CD14-positive monocyte (primary cell): ENCODE measurements around the gene KLHDC9. TPM values are rescaled to one million over a fixed set of nuclear protein-coding genes. Genes with fewer than 3 reads are reported as not detected.

Experiments used
- DNase-seq, 3 donors: peaks; one replicate each; pipeline ENCODE4 v3.0.0-alpha.2; 2011 to 2022
- H2AFZ ChIP-seq: 2 replicates; pipeline ENCODE4 v1.6.0; 2012; ENCODE audit warnings: mild to moderate bottlenecking, low read depth, low read length, inconsistent platforms; ENCODE audit not compliant: insufficient read depth, poor library complexity, severe bottlenecking
- H3K27ac ChIP-seq, 2 donors: 1 replicate in 1 of 2; 2 replicates in 1 of 2; pipeline ENCODE4 v1.5.1; 2012 to 2013; ENCODE audit warnings: low read length in 2 of 2, control low read depth in 1 of 2, inconsistent platforms in 1 of 2, low read depth in 1 of 2, mild to moderate bottlenecking in 1 of 2
- H3K27me3 ChIP-seq, 2 donors: one replicate each; pipeline versions ENCODE4 v1.6.0 to v1.6.1; 2011 to 2013; ENCODE audit warnings: low read length in 2 of 2; ENCODE audit not compliant: control insufficient read depth in 2 of 2, insufficient read depth in 2 of 2
- H3K36me3 ChIP-seq, 2 donors: replicated peaks in 1 of 2; 1 replicate in 1 of 2; 2 replicates in 1 of 2; pipeline versions ENCODE4 v1.5.1 to v1.6.1; 2012 to 2013; ENCODE audit warnings: low read length in 2 of 2, control low read depth in 1 of 2, inconsistent platforms in 1 of 2, mild to moderate bottlenecking in 1 of 2; ENCODE audit not compliant: insufficient read depth in 2 of 2, control insufficient read depth in 1 of 2
- H3K4me1 ChIP-seq, 2 donors: 1 replicate in 1 of 2; 2 replicates in 1 of 2; pipeline versions ENCODE4 v1.5.1 to v1.6.1; 2012 to 2013; ENCODE audit warnings: low read length in 2 of 2, control low read depth in 1 of 2, inconsistent platforms in 1 of 2, mild to moderate bottlenecking in 1 of 2, moderate library complexity in 1 of 2; ENCODE audit not compliant: insufficient read depth in 2 of 2, control insufficient read depth in 1 of 2
- H3K4me2 ChIP-seq: replicated peaks from 2 replicates; pipeline ENCODE3; 2012; ENCODE audit warnings: low read length, moderate library complexity, mild to moderate bottlenecking; ENCODE audit not compliant: poor library complexity, severe bottlenecking; ENCODE audit errors: extremely low read depth
- H3K4me3 ChIP-seq, 3 experiments: fragments of 200-600 bp in 1 of 3; sonication (generic) in 1 of 3; replicated peaks in 1 of 3; 1 replicate in 2 of 3; 2 replicates in 1 of 3; pipeline ENCODE4 v1.5.1; 2011 to 2013; ENCODE audit warnings: low read length in 3 of 3, mild to moderate bottlenecking in 3 of 3, control low read depth in 2 of 3, low read depth in 2 of 3, inconsistent platforms in 1 of 3, moderate library complexity in 1 of 3
- H3K79me2 ChIP-seq: 2 replicates; pipeline ENCODE4 v1.6.0; 2012; ENCODE audit warnings: mild to moderate bottlenecking, control low read depth, inconsistent platforms, low read length, moderate library complexity; ENCODE audit not compliant: insufficient read depth
- H3K9ac ChIP-seq: 2 replicates; pipeline ENCODE4 v1.6.0; 2017; ENCODE audit warnings: low read length, mild to moderate bottlenecking; ENCODE audit not compliant: insufficient read depth, poor library complexity, severe bottlenecking
- H3K9me3 ChIP-seq, 2 donors: replicated peaks in 1 of 2; 1 replicate in 1 of 2; 2 replicates in 1 of 2; pipeline versions ENCODE4 v1.5.1 to v1.6.1; 2012 to 2013; ENCODE audit warnings: low read length in 2 of 2, control low read depth in 1 of 2; ENCODE audit not compliant: control insufficient read depth in 1 of 2, insufficient read depth in 1 of 2
- H4K20me1 ChIP-seq: 2 replicates; pipeline ENCODE4 v1.6.0; 2012; ENCODE audit warnings: mild to moderate bottlenecking, low read length, control low read depth, moderate library complexity; ENCODE audit not compliant: insufficient read depth
- H3K27ac Mint-ChIP-seq, 7 donors: one replicate each; pipeline ENCODE4 v1.8.0; 2020; ENCODE audit warnings: mild to moderate bottlenecking in 7 of 7, mixed read lengths in 7 of 7, moderate library complexity in 6 of 7, inconsistent platforms in 2 of 7
- H3K27me3 Mint-ChIP-seq, 3 donors: one replicate each; pipeline ENCODE4 v1.8.0; 2021 to 2022; ENCODE audit warnings: low read depth in 3 of 3, mild to moderate bottlenecking in 3 of 3, mixed read lengths in 3 of 3, moderate library complexity in 3 of 3, inconsistent platforms in 1 of 3
- H3K36me3 Mint-ChIP-seq, 2 donors: one replicate each; pipeline ENCODE4 v1.8.0; 2020; ENCODE audit warnings: mixed read lengths in 2 of 2, inconsistent platforms in 1 of 2, mild to moderate bottlenecking in 1 of 2
- H3K4me1 Mint-ChIP-seq: one replicate; pipeline ENCODE4 v1.8.0; 2020; ENCODE audit warnings: mild to moderate bottlenecking, mixed read lengths
- H3K4me3 Mint-ChIP-seq, 2 donors: one replicate each; pipeline ENCODE4 v1.8.0; 2020; ENCODE audit warnings: mild to moderate bottlenecking in 2 of 2, mixed read lengths in 2 of 2, moderate library complexity in 1 of 2
- H3K9me3 Mint-ChIP-seq, 7 donors: one replicate each; pipeline ENCODE4 v1.8.0; 2020 to 2022; ENCODE audit warnings: mixed read lengths in 7 of 7, mild to moderate bottlenecking in 6 of 7, moderate library complexity in 6 of 7, inconsistent platforms in 2 of 7
- WGBS: methylation state at CpG from one replicate; pipeline ENCODE4 v1.1.5; 2013; ENCODE audit warnings: missing lambda C conversion rate; ENCODE audit not compliant: insufficient coverage; 5-methylcytosine and 5-hydroxymethylcytosine counted together
- intact Hi-C, 2 donors: fragments of 100-400 bp; cut with micrococcal nuclease; formaldehyde crosslinking; loops; one replicate each; pipeline versions ENCODE4 v1.15.0 to v1.15.1; 2023
- polyA plus RNA-seq, 3 donors: library from polyadenylated mRNA; depleted of rRNA in 1 of 3; unstranded in 2 of 3; stranded (reverse) in 1 of 3; fragments of 300-500 nt in 2 of 3; fragments of >200 nt in 1 of 3; fragmentation: Illumina TruSeq in 2 of 3; gene quantifications; 1 replicate in 2 of 3; 2 replicates in 1 of 3; pipeline ENCODE4 v1.2.3, GENCODE V29; 2012 to 2021
- TF ChIP-seq, protein P1 (sequence below): fragments of 200-600 bp; IDR thresholded peaks from one replicate; pipeline ENCODE4 v1.8.0; 2022; ENCODE audit warnings: antibody characterized with exemption, mild to moderate bottlenecking

KLHDC9 gene
- polyA plus RNA-seq, 3 donors = 0.08 TPM; not detected in 2

GRCh38 chr1:161086457-161086856, 11.7 kb upstream of the KLHDC9 start:
- Histone ChIP-seq H3K36me3 (no peaks in the 10 kb centered on the region), H3K9ac (no peak overlapping the region), H3K4me2 (no peak overlapping the region), H3K4me3 (no peak overlapping the region), H3K27me3 (no peaks in the 10 kb centered on the region), H3K4me1 (peaks cover 46 to 58% of the 10 kb centered on the region in 2 donors), H4K20me1 (no peaks in the 10 kb centered on the region), H3K27ac (no peak overlapping the region), H3K79me2 (no peaks in the 10 kb centered on the region), H3K9me3 (no peaks in the 10 kb centered on the region), H2AFZ (no peak overlapping the region)
- no peaks in the 10 kb centered on the region for H3K9me3 Mint-ChIP-seq
- peak overlapping the region in 3 of 7 donors; percentile 44 to 84 (median 83) for H3K27ac Mint-ChIP-seq
- no peak overlapping the region for H3K4me3 Mint-ChIP-seq
- DNase-seq = no peak
- WGBS = 100% methylated on average over 2 of the region's 4 CpGs
- peaks cover 64% of the 10 kb centered on the region for H3K4me1 Mint-ChIP-seq
- peaks cover 3 to 8% of the 10 kb centered on the region in 2 donors for H3K36me3 Mint-ChIP-seq
- intact Hi-C loops = no loop called here
- TF ChIP-seq, protein P1, sequence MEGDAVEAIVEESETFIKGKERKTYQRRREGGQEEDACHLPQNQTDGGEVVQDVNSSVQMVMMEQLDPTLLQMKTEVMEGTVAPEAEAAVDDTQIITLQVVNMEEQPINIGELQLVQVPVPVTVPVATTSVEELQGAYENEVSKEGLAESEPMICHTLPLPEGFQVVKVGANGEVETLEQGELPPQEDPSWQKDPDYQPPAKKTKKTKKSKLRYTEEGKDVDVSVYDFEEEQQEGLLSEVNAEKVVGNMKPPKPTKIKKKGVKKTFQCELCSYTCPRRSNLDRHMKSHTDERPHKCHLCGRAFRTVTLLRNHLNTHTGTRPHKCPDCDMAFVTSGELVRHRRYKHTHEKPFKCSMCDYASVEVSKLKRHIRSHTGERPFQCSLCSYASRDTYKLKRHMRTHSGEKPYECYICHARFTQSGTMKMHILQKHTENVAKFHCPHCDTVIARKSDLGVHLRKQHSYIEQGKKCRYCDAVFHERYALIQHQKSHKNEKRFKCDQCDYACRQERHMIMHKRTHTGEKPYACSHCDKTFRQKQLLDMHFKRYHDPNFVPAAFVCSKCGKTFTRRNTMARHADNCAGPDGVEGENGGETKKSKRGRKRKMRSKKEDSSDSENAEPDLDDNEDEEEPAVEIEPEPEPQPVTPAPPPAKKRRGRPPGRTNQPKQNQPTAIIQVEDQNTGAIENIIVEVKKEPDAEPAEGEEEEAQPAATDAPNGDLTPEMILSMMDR = no peak
- H3K27me3 Mint-ChIP-seq = peaks cover 1 to 3% (median 2%) of the 10 kb centered on the region in 3 donors

DNA sequence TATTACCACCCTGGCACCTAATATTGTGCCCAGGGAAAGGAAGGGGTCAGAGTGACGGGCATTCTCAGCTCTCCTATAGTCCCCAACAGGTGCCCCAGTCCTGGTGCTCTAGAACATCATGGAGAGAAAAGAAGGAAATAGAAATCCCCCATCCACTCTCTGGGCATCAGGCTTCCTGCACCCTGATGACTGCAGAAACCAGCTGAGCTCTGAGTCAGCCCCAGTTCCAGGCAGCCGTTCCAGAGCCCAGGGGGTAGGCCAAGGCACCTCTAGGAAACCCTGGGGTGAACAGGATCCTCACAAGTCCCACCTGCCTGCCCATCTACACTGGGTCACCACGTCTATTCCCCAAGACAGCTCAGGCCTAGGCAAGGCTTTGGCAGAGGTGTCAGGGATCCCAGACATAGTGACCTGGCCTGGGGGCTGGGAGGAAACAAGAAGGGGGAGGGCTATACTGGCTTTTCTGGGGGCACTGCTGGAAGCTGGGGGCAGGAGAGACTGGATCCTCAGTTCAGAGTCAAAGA, 9.5 kb upstream of the KLHDC9 start:
- Mint-ChIP-seq H3K27me3 (peaks cover 1 to 6% (median 5%) of the 10 kb centered on the region in 3 donors), H3K36me3 (peaks cover 3 to 5% of the 10 kb centered on the region in 2 donors), H3K4me3 (peak overlapping the region; percentile 43 to 55), H3K9me3 (peaks cover 0 to 2% (median 0%) of the 10 kb centered on the region in 7 donors), H3K27ac (peak overlapping the region; percentile 10 to 89 (median 77)), H3K4me1 (peaks cover 57% of the 10 kb centered on the region)
- Histone ChIP-seq H4K20me1 (no peaks in the 10 kb centered on the region), H3K4me3 (no peak overlapping the region), H3K27ac (peak overlapping the region; percentile 3 to 24), H3K4me1 (peaks cover 30 to 36% of the 10 kb centered on the region in 2 donors), H3K27me3 (no peaks in the 10 kb centered on the region), H3K9ac (no peak overlapping the region), H3K79me2 (no peaks in the 10 kb centered on the region), H2AFZ (no peak overlapping the region), H3K9me3 (no peaks in the 10 kb centered on the region), H3K4me2 (peak overlapping the region; percentile 18), H3K36me3 (no peaks in the 10 kb centered on the region)
- intact Hi-C loops = no loop called here
- peak in 2 of 3 donors; percentile 62 to 78 for DNase-seq
- 0% methylated on average over 1 of the region's 3 CpGs for WGBS
- TF ChIP-seq, protein P1 = no peak
